ENCODE results near the gene FGD6. TPM values are rescaled to one million over a fixed set of nuclear protein-coding genes. Genes with fewer than 3 reads are reported as not detected.

FGD6 gene
- 42.1 TPM for total RNA-seq (ENCODE audit: unreplicated experiment)
- long read RNA-seq, partial matches to known transcripts, result 2 of 3 reads
- long read RNA-seq, other reads (novel, unspliced or antisense), result 1 of 3 reads

DNA sequence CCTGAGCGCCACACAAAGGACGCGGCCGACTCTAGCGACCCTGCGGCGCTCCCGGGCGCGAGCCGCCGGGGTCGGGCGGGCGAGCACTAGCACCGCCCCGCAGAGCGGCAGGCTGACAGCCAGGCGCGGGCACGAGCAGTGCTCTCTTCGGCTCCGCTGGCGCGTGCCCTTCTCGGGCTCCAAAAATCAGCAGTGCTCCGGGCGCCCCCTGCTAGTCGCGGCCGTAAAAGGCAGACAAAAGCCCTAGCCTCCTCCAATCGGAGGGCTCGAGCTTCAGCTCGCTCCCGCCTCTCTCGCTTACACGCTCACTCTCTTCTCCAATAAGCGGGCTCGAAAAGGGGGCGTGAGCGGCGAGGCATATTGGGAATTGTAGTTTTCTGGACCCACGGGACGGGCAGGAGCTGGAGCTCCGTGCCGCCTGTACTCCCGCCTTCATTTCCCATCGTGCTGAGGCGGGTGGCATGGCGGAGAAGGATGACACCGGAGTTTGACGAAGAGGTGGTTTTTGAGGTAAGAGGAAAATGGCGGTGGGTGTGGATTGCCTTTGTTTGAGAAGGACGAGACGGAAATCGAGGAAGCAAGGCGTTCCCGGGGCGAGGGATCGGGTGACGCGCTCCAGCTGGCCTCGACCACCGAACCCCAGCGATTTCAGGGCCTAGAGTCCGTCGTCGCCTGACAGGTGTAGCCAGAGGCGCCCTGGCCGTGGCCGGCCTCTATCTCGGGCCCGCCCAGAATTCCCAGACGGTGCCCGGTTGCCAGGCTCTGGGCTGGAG lies at the start of gene FGD6, which contains the start of gene VEZT:
TSS of gene FGD6 (minus strand) at position 91 of the 773 bp plus-strand sequence. CDS start 227 bp downstream, outside the sequence.
TSS of gene VEZT (plus strand) at position 431 of the 773 bp plus-strand sequence. CDS start at position 475, 44 bp downstream.
- TF ChIP-seq, protein P1, sequence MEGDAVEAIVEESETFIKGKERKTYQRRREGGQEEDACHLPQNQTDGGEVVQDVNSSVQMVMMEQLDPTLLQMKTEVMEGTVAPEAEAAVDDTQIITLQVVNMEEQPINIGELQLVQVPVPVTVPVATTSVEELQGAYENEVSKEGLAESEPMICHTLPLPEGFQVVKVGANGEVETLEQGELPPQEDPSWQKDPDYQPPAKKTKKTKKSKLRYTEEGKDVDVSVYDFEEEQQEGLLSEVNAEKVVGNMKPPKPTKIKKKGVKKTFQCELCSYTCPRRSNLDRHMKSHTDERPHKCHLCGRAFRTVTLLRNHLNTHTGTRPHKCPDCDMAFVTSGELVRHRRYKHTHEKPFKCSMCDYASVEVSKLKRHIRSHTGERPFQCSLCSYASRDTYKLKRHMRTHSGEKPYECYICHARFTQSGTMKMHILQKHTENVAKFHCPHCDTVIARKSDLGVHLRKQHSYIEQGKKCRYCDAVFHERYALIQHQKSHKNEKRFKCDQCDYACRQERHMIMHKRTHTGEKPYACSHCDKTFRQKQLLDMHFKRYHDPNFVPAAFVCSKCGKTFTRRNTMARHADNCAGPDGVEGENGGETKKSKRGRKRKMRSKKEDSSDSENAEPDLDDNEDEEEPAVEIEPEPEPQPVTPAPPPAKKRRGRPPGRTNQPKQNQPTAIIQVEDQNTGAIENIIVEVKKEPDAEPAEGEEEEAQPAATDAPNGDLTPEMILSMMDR (IDR thresholded peaks at IDR 0.05; ENCODE audit: partially characterized antibody, unreplicated experiment), result peak; percentile 17
- Mint-ChIP-seq H3K27ac (ENCODE audit: unreplicated experiment) (peak within 1 kb of the TSS; percentile 99), H3K36me3 (ENCODE audit: unreplicated experiment) (no peaks in the 10 kb centered on the region), H3K4me3 (ENCODE audit: unreplicated experiment) (peak within 1 kb of the TSS; percentile 97), H3K9me3 (ENCODE audit: unreplicated experiment) (peaks cover 14% of the 10 kb centered on the region), H3K27me3 (ENCODE audit: unreplicated experiment) (peaks cover 9% of the 10 kb centered on the region), H3K4me1 (ENCODE audit: low read depth, unreplicated experiment) (peaks cover 19% of the 10 kb centered on the region)
- peak; percentile 96 for DNase-seq

DNA sequence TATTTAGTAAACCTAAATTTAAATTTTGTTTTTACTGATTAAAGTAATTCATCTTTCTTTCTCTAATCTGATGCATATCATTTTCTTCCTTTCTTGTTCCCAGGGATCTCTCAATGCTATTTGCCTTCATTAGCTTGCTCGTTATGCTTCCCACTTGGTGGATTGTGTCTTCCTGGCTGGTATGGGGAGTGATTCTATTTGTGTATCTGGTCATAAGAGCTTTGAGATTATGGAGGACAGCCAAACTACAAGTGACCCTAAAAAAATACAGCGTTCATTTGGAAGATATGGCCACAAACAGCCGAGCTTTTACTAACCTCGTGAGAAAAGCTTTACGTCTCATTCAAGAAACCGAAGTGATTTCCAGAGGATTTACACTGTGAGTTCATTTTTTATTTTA lies 49.0 kb upstream of the FGD6 start:
- Mint-ChIP-seq H3K4me3 (ENCODE audit: unreplicated experiment) (no peak overlapping the region), H3K27me3 (ENCODE audit: unreplicated experiment) (no peaks in the 10 kb centered on the region), H3K36me3 (ENCODE audit: unreplicated experiment) (no peaks in the 10 kb centered on the region), H3K27ac (ENCODE audit: unreplicated experiment) (no peak overlapping the region), H3K9me3 (ENCODE audit: unreplicated experiment) (no peaks in the 10 kb centered on the region), H3K4me1 (ENCODE audit: low read depth, unreplicated experiment) (no peaks in the 10 kb centered on the region)
- DNase-seq, result no peak
- TF ChIP-seq, protein P1 (IDR thresholded peaks at IDR 0.05; ENCODE audit: partially characterized antibody, unreplicated experiment), result no peak

DNA sequence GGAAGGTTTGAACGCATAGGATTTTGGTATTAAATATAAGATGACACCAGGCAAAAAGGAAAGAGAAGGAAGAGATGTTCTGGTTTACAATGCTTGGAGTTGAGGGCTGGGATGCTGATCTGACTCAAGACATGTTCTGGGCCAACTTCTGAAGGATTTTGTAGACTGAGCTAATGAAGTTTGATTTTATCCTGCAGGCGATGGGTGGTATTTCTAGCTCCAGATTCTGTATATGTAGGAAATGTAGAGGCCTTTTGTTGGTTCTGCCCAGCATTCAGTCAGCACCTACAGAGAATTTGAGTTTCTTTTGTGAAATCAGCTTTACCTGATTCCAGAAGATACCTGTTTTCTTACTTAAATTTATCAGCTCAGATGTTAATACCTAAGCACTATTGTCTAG lies 48.5 kb upstream of the FGD6 start:
- no peak for DNase-seq
- Mint-ChIP-seq H3K4me1 (ENCODE audit: low read depth, unreplicated experiment) (no peaks in the 10 kb centered on the region), H3K36me3 (ENCODE audit: unreplicated experiment) (no peaks in the 10 kb centered on the region), H3K4me3 (ENCODE audit: unreplicated experiment) (no peak overlapping the region), H3K27me3 (ENCODE audit: unreplicated experiment) (no peaks in the 10 kb centered on the region), H3K27ac (ENCODE audit: unreplicated experiment) (no peak overlapping the region), H3K9me3 (ENCODE audit: unreplicated experiment) (no peaks in the 10 kb centered on the region)
- TF ChIP-seq, protein P1 (IDR thresholded peaks at IDR 0.05; ENCODE audit: partially characterized antibody, unreplicated experiment), result no peak

DNA sequence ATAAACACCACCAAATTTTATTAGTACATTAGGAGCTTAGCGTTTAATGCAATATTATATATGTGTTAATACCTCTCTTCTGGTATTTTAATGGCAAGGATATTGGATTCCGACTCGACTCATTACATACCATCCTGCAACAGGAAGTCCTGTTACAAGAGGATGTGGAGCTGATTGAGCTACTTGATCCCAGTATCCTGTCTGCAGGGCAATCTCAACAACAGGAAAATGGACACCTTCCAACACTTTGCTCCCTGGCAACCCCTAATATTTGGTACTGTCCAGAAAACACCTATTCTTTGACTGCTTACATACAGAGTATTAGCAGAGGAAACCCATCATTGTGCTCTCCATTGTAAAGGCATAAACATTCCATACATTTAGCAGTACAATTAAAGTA lies 45.5 kb upstream of the FGD6 start:
- TF ChIP-seq, protein P1 (IDR thresholded peaks at IDR 0.05; ENCODE audit: partially characterized antibody, unreplicated experiment), result no peak
- no peaks in the 10 kb centered on the region for H3K36me3 Mint-ChIP-seq (ENCODE audit: unreplicated experiment)

DNA sequence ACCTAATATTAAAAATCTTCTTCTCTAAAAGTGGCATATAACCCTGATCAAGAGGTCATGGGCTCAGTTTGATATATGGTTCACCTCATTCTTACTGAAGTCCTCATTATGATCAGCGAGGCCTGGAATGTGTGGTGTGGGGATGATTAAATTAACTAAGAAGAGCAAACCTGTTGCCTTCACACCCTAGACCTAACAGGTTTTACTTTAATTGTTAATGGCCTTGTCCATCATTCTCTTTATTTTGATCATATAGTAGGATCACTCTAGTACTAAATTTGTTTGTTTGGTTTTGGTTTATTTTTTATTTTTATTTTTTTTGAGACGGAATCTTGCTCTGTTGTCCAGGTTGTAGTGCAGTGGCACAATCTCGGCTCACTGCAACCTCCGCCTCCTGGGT lies 43.8 kb upstream of the FGD6 start:
- DNase-seq, result no peak
- no peak overlapping the region for H3K27ac Mint-ChIP-seq (ENCODE audit: unreplicated experiment)
- no peaks in the 10 kb centered on the region for H3K9me3 Mint-ChIP-seq (ENCODE audit: unreplicated experiment)
- no peaks in the 10 kb centered on the region for H3K27me3 Mint-ChIP-seq (ENCODE audit: unreplicated experiment)
- H3K36me3 Mint-ChIP-seq (ENCODE audit: unreplicated experiment), result no peaks in the 10 kb centered on the region
- no peak overlapping the region for H3K4me3 Mint-ChIP-seq (ENCODE audit: unreplicated experiment)
- H3K4me1 Mint-ChIP-seq (ENCODE audit: low read depth, unreplicated experiment), result no peaks in the 10 kb centered on the region
- TF ChIP-seq, protein P1 (IDR thresholded peaks at IDR 0.05; ENCODE audit: partially characterized antibody, unreplicated experiment), result no peak

More for the DNA sequence above, 45.5 kb upstream of the FGD6 start:
- H3K27ac Mint-ChIP-seq (ENCODE audit: unreplicated experiment), result no peak overlapping the region
- no peak for DNase-seq
- H3K9me3 Mint-ChIP-seq (ENCODE audit: unreplicated experiment), result no peaks in the 10 kb centered on the region
- no peak overlapping the region for H3K4me3 Mint-ChIP-seq (ENCODE audit: unreplicated experiment)
- no peaks in the 10 kb centered on the region for H3K4me1 Mint-ChIP-seq (ENCODE audit: low read depth, unreplicated experiment)
- H3K27me3 Mint-ChIP-seq (ENCODE audit: unreplicated experiment), result no peaks in the 10 kb centered on the region

Measured in glutamatergic neuron (in vitro differentiated cells).